IMR-90 (cell line): ENCODE data around the gene LBH.

Experiments used
- BHLHE40 ChIP-seq: fragments of 150-350 bp; IDR thresholded peaks from 2 replicates; pipeline ENCODE4 v1.6.1; 2016; ENCODE audit warnings: mild to moderate bottlenecking, low read depth, low read length
- CHD1 ChIP-seq: IDR thresholded peaks from 2 replicates; pipeline ENCODE4 v1.6.1; 2012; ENCODE audit warnings: low read depth, low read length, improper control_type of control experiment
- FOS ChIP-seq: fragments of 150-350 bp; IDR thresholded peaks from 2 replicates; pipeline ENCODE4 v1.6.1; 2016; ENCODE audit warnings: low read depth, low read length
- MAFK ChIP-seq: IDR thresholded peaks from 2 replicates; pipeline ENCODE4 v1.6.1; 2012; ENCODE audit warnings: low read depth, low read length, improper control_type of control experiment
- MAZ ChIP-seq: IDR thresholded peaks from 2 replicates; pipeline ENCODE4 v1.6.1; 2012; ENCODE audit warnings: low read depth, mild to moderate bottlenecking, low read length, improper control_type of control experiment, moderate library complexity, borderline replicate concordance
- POLR2A ChIP-seq: IDR thresholded peaks from 2 replicates; pipeline ENCODE4 v1.6.1; 2012; ENCODE audit warnings: mild to moderate bottlenecking, low read depth, low read length
- RAD21 ChIP-seq: IDR thresholded peaks from 2 replicates; pipeline ENCODE4 v1.6.1; 2012; ENCODE audit warnings: low read length, improper control_type of control experiment
- RFX5 ChIP-seq: IDR thresholded peaks from 2 replicates; pipeline ENCODE4 v1.8.0; 2012; ENCODE audit warnings: low read depth, mild to moderate bottlenecking, low read length, moderate library complexity
- TF ChIP-seq, protein P1 (sequence below): conservative IDR thresholded peaks from 2 replicates; pipeline ENCODE4 v1.5.1; 2012; ENCODE audit warnings: mild to moderate bottlenecking, low read depth, low read length, improper control_type of control experiment

DNA sequence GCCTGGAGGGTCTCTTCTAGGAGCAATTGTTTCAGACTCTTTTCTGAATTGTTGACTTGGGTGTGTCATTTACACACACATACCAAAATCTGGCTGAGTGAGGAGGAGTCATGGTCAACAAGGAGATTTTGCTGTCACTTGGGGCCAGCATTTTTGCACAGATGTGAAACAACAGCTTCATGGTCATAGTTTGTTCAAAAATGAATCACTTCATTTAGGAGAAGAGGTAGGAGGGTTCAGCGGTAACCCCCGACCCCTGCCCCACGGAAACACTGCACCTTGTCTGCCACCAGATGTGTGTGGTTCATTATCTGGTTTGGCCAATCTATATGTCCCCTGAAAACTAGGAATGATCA, 42.2 kb downstream of the LBH start:
- no peak for TF ChIP-seq RFX5
- TF ChIP-seq, protein P1, sequence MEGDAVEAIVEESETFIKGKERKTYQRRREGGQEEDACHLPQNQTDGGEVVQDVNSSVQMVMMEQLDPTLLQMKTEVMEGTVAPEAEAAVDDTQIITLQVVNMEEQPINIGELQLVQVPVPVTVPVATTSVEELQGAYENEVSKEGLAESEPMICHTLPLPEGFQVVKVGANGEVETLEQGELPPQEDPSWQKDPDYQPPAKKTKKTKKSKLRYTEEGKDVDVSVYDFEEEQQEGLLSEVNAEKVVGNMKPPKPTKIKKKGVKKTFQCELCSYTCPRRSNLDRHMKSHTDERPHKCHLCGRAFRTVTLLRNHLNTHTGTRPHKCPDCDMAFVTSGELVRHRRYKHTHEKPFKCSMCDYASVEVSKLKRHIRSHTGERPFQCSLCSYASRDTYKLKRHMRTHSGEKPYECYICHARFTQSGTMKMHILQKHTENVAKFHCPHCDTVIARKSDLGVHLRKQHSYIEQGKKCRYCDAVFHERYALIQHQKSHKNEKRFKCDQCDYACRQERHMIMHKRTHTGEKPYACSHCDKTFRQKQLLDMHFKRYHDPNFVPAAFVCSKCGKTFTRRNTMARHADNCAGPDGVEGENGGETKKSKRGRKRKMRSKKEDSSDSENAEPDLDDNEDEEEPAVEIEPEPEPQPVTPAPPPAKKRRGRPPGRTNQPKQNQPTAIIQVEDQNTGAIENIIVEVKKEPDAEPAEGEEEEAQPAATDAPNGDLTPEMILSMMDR, result no peak
- TF ChIP-seq POLR2A, result no peak
- no peak for TF ChIP-seq MAFK
- TF ChIP-seq CHD1, result no peak
- no peak for TF ChIP-seq FOS
- no peak for TF ChIP-seq MAZ
- no peak for TF ChIP-seq BHLHE40
- TF ChIP-seq RAD21, result no peak
